GM12878 (cell line): ENCODE results near the gene TK2. TPM values are rescaled to one million over a fixed set of nuclear protein-coding genes. Genes with fewer than 3 reads are reported as not detected.
A peak's percentile ranks its signal among the peaks of the same experiment; 100 is the strongest.

Experiments used
- ATAC-seq: fragments of 200-7000 bp; cut with Tn5 transposase; 3 replicates; pipeline ENCODE4 v1.9.1; 2020; ENCODE audit warnings: mild to moderate bottlenecking, moderate library complexity
- BruUV-seq: library from RNA; stranded (reverse); fragments of 400-500 nt; replicated peaks from 2 replicates; lab custom pipeline; 2021; lab: Mats Ljungman, UMichigan
- CTCF ChIA-PET: fragments of 300-600 bp; sonication (Branson Sonifier 250); formaldehyde crosslinking; extraction: SDS; loops from one replicate; lab custom pipeline; 2021; ENCODE audit warnings: inconsistent platforms; lab: Yijun Ruan, JAX
- POLR2A ChIA-PET: fragments of 350-600 bp; formaldehyde crosslinking; extraction: SDS; loops from one replicate; lab custom pipeline; 2021; ENCODE audit warnings: inconsistent platforms; lab: Charles Lee
- RAD21 ChIA-PET: fragments of 300-600 bp; sonication (Branson Sonifier 250); formaldehyde crosslinking; loops from one replicate; lab custom pipeline; 2023; ENCODE audit warnings: antibody characterized with exemption; ENCODE audit not compliant: unreplicated experiment; lab: Charles Lee
- SMC1A ChIA-PET: fragments of 300-600 bp; sonication (Branson Sonifier 250); formaldehyde crosslinking; loops from one replicate; lab custom pipeline; 2023; ENCODE audit not compliant: unreplicated experiment, uncharacterized antibody; lab: Charles Lee
- DNase-seq: peaks from one replicate; pipeline ENCODE4 v3.0.0-alpha.2; 2011; ENCODE audit warnings: low read depth, low spot score
- FAIRE-seq: peaks from 3 replicates; lab custom pipeline; 2011; peaks lifted over from hg19 to GRCh38; lab: Jason Lieb, UNC
- H2AFZ ChIP-seq: 2 replicates; pipeline ENCODE4 v1.6.0; 2011; ENCODE audit warnings: low read depth, low read length, control low read depth; ENCODE audit not compliant: control insufficient read depth
- H3K27ac ChIP-seq: 2 replicates; pipeline ENCODE4 v1.5.1; 2011; ENCODE audit warnings: control low read depth; ENCODE audit not compliant: control insufficient read depth, insufficient read depth
- H3K27me3 ChIP-seq, 2 experiments: replicated peaks in 1 of 2; 2 replicates each; pipeline versions ENCODE4 v1.6.0 to v1.6.1; 2011; ENCODE audit warnings: low read length in 1 of 2; ENCODE audit not compliant: control insufficient read depth in 2 of 2, insufficient read depth in 2 of 2
- H3K36me3 ChIP-seq, 2 experiments: 2 replicates each; pipeline ENCODE4 v1.5.1; 2011; ENCODE audit warnings: low read length in 1 of 2; ENCODE audit not compliant: control insufficient read depth in 2 of 2, insufficient read depth in 2 of 2
- H3K4me1 ChIP-seq: 2 replicates; pipeline ENCODE4 v1.6.1; 2011; ENCODE audit warnings: mild to moderate bottlenecking, low read length, moderate library complexity, mixed read lengths; ENCODE audit not compliant: control insufficient read depth, insufficient read depth
- H3K4me2 ChIP-seq: 2 replicates; pipeline ENCODE4 v1.6.0; 2011; ENCODE audit warnings: control low read depth; ENCODE audit not compliant: control insufficient read depth, insufficient read depth
- H3K4me3 ChIP-seq: fragments of 200-600 bp; sonication (generic); 2 replicates; pipeline ENCODE4 v1.5.1; 2016
- H3K79me2 ChIP-seq: 2 replicates; pipeline ENCODE4 v1.6.0; 2011; ENCODE audit warnings: low read length; ENCODE audit not compliant: control insufficient read depth, insufficient read depth
- H3K9ac ChIP-seq: 2 replicates; pipeline ENCODE4 v1.8.0; 2011; ENCODE audit warnings: low read length, control low read depth, mixed read lengths; ENCODE audit not compliant: control insufficient read depth, insufficient read depth
- H3K9me3 ChIP-seq: replicated peaks from 3 replicates; pipeline ENCODE4 v1.5.1; 2011; ENCODE audit warnings: mild to moderate bottlenecking, low read length; ENCODE audit not compliant: control insufficient read depth, insufficient read depth
- H4K20me1 ChIP-seq: 2 replicates; pipeline ENCODE4 v1.6.0; 2011; ENCODE audit not compliant: control insufficient read depth, insufficient read depth
- BCL3 ChIP-seq: IDR thresholded peaks from 2 replicates; pipeline ENCODE4 v1.6.1; 2011; ENCODE audit warnings: borderline replicate concordance, low read depth, mild to moderate bottlenecking, moderate library complexity, low read length; ENCODE audit not compliant: insufficient read depth, poor library complexity, severe bottlenecking
- BHLHE40 ChIP-seq, 2 experiments: fragments of 450-650 bp in 1 of 2; IDR thresholded peaks; 2 replicates each; pipeline ENCODE4 v1.6.1; 2011 to 2017; ENCODE audit warnings: low read depth in 2 of 2, borderline replicate concordance in 1 of 2, improper control_type of control experiment in 1 of 2, low read length in 1 of 2, mild to moderate bottlenecking in 1 of 2
- CTCF ChIP-seq, 3 experiments: IDR thresholded peaks in 2 of 3; conservative IDR thresholded peaks in 1 of 3; 2 replicates each; pipeline ENCODE4 v1.5.1; 2011; ENCODE audit warnings: low read depth in 3 of 3, low read length in 3 of 3, mild to moderate bottlenecking in 3 of 3, control low read depth in 2 of 3, moderate library complexity in 2 of 3, inconsistent platforms in 1 of 3, mixed read lengths in 1 of 3; ENCODE audit not compliant: control insufficient read depth in 2 of 3, insufficient read depth in 1 of 3; ENCODE audit errors: extremely low read depth in 1 of 3
- ZNF207 ChIP-seq: fragments of 450-650 bp; IDR thresholded peaks from 2 replicates; pipeline ENCODE4 v1.6.1; 2014; ENCODE audit warnings: antibody characterized with exemption, mild to moderate bottlenecking, borderline replicate concordance
- WGBS: methylation state at CpG from one replicate; pipeline ENCODE4 v1.1.6; 2016; ENCODE audit warnings: low lambda C conversion rate; ENCODE audit not compliant: insufficient replicate concordance, insufficient coverage; ENCODE audit errors: missing lambda C conversion rate; 5-methylcytosine and 5-hydroxymethylcytosine counted together
- in situ Hi-C: fragments of 300-500 bp; cut with MboI; formaldehyde crosslinking; loops from 9 replicates; pipeline ENCODE4 v1.14.3; 2018; ENCODE audit warnings: mixed read lengths
- intact Hi-C: fragments of 100-400 bp; cut with micrococcal nuclease; formaldehyde crosslinking; loops from one replicate; pipeline ENCODE4 v1.14.2; 2022; ENCODE audit not compliant: unreplicated experiment
- polyA plus RNA-seq, 11 experiments: library from polyadenylated mRNA; depleted of rRNA in 4 of 11; unstranded in 6 of 11; stranded (reverse) in 5 of 11; fragments of >200 nt; fragmentation: Nextera tagmentation in 4 of 11; fragmentation: Illumina TruSeq in 1 of 11; extraction: Ambion mirVana in 4 of 11; extraction: Trizol in 1 of 11; gene quantifications; 1 replicate in 1 of 11; 2 replicates in 10 of 11; pipeline versions ENCODE4 v1.2.1 to v1.2.3, GENCODE V29; 2011 to 2016; ENCODE audit warnings: inconsistent platforms in 2 of 11, missing spikeins in 2 of 11, low read depth in 1 of 11
- total RNA-seq, 4 experiments: library from RNA; depleted of rRNA in 3 of 4; stranded (reverse); fragments of >200 nt in 3 of 4; fragmentation: Illumina TruSeq in 1 of 4; extraction: Trizol in 1 of 4; gene quantifications; 2 replicates each; pipeline versions ENCODE4 v1.2.1 to v1.2.3, GENCODE V29; 2013 to 2021

TK2 gene
- total and polyA plus RNA-seq, 10 of the 15 experiments (the other 5 are each of a cell fraction or from before 2014, with no cell fraction given) = 1.3 to 12.4 (median 3.0) TPM

DNA sequence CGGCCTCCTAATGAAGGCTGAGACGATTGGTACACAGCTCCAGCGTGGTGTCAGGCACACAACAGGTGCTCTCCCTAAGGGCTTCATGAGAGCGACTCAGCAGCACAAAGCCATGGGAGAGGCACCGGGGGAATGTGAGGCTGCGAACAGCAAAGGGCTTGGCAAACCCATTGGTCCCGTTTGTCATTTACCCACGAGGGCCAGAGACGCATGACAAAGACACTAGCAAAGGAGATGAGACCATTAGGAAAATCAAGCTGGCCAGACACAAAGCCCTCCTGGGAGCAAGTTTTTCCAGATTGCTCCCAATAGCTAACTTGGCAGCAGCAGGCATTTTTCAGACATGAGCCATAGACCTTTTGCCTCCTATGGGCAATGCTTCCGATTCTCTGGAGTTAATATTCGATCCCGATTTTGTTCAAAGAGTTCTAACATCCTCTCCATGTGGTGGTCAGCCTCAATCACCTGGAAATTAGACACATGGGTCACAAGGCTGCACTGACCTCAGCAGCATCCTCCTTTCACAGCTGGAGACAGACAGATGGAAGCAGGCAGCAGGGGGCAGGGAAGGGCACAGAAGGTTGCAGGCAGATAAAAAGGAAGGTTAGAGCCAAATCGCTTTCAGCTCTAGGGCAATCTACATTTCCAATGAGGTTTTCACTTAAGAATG lies 38.2 kb downstream of the TK2 start:
- H3K79me2 ChIP-seq = no peaks in the 10 kb centered on the region
- ChIA-PET CTCF (interaction anchor here (0.5 to 3.8 kb wide), 10 partner anchors 24 to 233 kb away, joined by 3 to 12 read pairs (median 4); no protein-coding TSS in a partner anchor), RAD21 (interaction anchor here (0.7 to 1.0 kb wide), 2 partner anchors 77 to 105 kb away, joined by 3 to 5 read pairs; no protein-coding TSS in a partner anchor), POLR2A (no interaction called here), SMC1A (interaction anchor here (0.7 to 1.3 kb wide), 7 partner anchors 9 to 78 kb away, joined by 3 to 5 read pairs (median 4); no protein-coding TSS in a partner anchor)
- no peak overlapping the region for H3K4me2 ChIP-seq
- intact Hi-C loops = no loop called here
- in situ Hi-C loops = no loop called here
- H3K27me3 ChIP-seq = no peaks in the 10 kb centered on the region
- H3K9me3 ChIP-seq = no peaks in the 10 kb centered on the region
- no peaks in the 10 kb centered on the region for H4K20me1 ChIP-seq
- TF ChIP-seq CTCF (IDR thresholded peaks at IDR 0.05 in 2 of 3, conservative IDR thresholded peaks at IDR 0.05 in 1 of 3; ENCODE audit: control insufficient read depth in 2 of 3, extremely low read depth in 1 of 3, insufficient read depth in 1 of 3, low read depth in 3 of 3, low read length in 3 of 3) (0 out of 6 replicates have a peak, but pooled peaks of 1 of the 3 experiments have one; percentile 2), BHLHE40 (IDR thresholded peaks at IDR 0.05; ENCODE audit: borderline replicate concordance in 1 of 2, low read depth in 2 of 2, low read length in 1 of 2) (no peak), ZNF207 (no peak), BCL3 (no peak)
- no peak overlapping the region for H3K4me3 ChIP-seq
- no peak overlapping the region for H3K9ac ChIP-seq
- 57% methylated on average over 13 of the region's 13 CpGs for WGBS
- no peaks in the 10 kb centered on the region; a peak in 1 of 4 replicates for H3K36me3 ChIP-seq
- no peak overlapping the region for H2AFZ ChIP-seq
- no TSS peak for BruUV-seq
- no peak for FAIRE-seq
- H3K4me1 ChIP-seq = peaks cover 15% of the 10 kb centered on the region
- DNase-seq = no peak
- ATAC-seq = no peak
- no peak overlapping the region for H3K27ac ChIP-seq
